Measurements from ENCODE around the gene RPL37. TPM values are rescaled to one million over a fixed set of nuclear protein-coding genes. Genes with fewer than 3 reads are reported as not detected.

The RPL37 gene
- total RNA-seq, 2 donors from 2014 or later = 51.2 to 95.3 TPM

GRCh38 chr5:40780199-40780598 is 54.8 kb downstream of the RPL37 start:
- H3K27me3 ChIP-seq = no peaks in the 10 kb centered on the region
- peaks cover 23% of the 10 kb centered on the region for H3K36me3 ChIP-seq
- H3K4me1 ChIP-seq = peaks cover 0 to 30% of the 10 kb centered on the region in 2 donors
- no peak overlapping the region for H3K27ac ChIP-seq
- no peaks in the 10 kb centered on the region for H3K9me3 ChIP-seq
- no peak for DNase-seq (ENCODE audit: low spot score)
- TF ChIP-seq CTCF (IDR thresholded peaks at IDR 0.05) = no peak
- H3K4me3 ChIP-seq = no peak overlapping the region

- Histone ChIP-seq H3K4me1 (peaks cover 0 to 30% of the 10 kb centered on the region in 2 donors), H3K27me3 (no peaks in the 10 kb centered on the region), H3K9me3 (no peaks in the 10 kb centered on the region), H3K36me3 (peaks cover 29% of the 10 kb centered on the region), H3K27ac (no peak overlapping the region), H3K4me3 (no peak overlapping the region)
- no peak for TF ChIP-seq CTCF (IDR thresholded peaks at IDR 0.05)
- DNase-seq (ENCODE audit: low spot score) = no peak
Measured at GRCh38 chr5:40779561-40779960, 55.5 kb downstream of the RPL37 start.

GRCh38 chr5:40778133-40778532 is 56.9 kb downstream of the RPL37 start:
- Histone ChIP-seq H3K4me3 (no peak overlapping the region), H3K4me1 (peaks cover 0 to 19% of the 10 kb centered on the region in 2 donors), H3K27ac (no peak overlapping the region), H3K9me3 (no peaks in the 10 kb centered on the region), H3K27me3 (no peaks in the 10 kb centered on the region), H3K36me3 (peaks cover 38% of the 10 kb centered on the region)
- TF ChIP-seq CTCF (IDR thresholded peaks at IDR 0.05) = no peak
- no peak for DNase-seq (ENCODE audit: low spot score)

- Histone ChIP-seq H3K4me1 (peaks cover 0 to 6% of the 10 kb centered on the region in 2 donors), H3K4me3 (no peak overlapping the region), H3K27me3 (no peaks in the 10 kb centered on the region), H3K9me3 (no peaks in the 10 kb centered on the region), H3K27ac (no peak overlapping the region), H3K36me3 (peaks cover 42% of the 10 kb centered on the region)
- no peak for TF ChIP-seq CTCF (IDR thresholded peaks at IDR 0.05)
- no peak for DNase-seq (ENCODE audit: low spot score)
Measured at GRCh38 chr5:40776658-40776977, 58.4 kb downstream of the RPL37 start.

DNA sequence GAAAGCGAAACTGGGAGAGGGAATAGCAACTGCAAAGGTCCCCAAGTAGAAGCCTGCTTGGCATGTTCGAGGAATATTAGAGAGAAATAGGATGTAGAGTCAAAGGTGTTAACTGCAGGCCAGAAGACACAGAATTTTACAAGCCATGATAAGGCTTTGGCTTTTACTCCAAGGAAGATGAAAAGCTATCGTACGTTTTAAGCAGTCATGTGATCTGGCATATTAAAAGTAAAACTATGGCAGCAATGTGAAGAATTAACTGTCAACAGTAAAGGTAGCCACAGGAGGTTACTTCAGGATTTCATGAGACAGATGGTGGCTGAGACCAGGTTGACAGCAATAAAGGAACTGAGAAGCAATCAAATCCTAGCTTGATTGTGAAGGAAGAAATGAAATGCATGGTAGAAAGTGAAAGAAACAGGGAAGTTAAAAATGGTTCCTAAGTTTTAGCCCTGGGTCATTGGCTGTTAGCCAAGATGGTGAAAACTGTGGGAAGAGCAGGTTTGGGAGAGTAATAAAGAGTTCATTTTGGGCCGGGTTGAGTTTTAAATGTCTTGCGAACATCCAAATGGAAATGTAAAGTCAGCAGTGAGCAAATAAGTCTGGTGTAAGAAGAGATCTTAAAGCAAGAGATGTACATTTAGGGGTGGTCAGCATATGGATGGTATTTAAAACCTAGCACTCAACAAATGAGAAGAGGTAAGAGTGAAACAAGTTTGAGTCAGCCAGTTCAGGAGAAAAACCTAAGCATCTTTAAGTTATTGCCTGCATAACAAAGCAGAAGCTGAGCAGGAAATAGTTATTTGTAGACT is 59.0 kb downstream of the RPL37 start:
- no peak for DNase-seq (ENCODE audit: low spot score)
- no peaks in the 10 kb centered on the region for H3K9me3 ChIP-seq
- H3K4me1 ChIP-seq = no peaks in the 10 kb centered on the region
- no peak for TF ChIP-seq CTCF (IDR thresholded peaks at IDR 0.05)
- H3K27me3 ChIP-seq = no peaks in the 10 kb centered on the region
- H3K36me3 ChIP-seq = peaks cover 48% of the 10 kb centered on the region
- no peak overlapping the region for H3K27ac ChIP-seq
- H3K4me3 ChIP-seq = no peak overlapping the region

Other genes starting within 250 kb of the RPL37 start
- 10 to 100 TPM in 1 of 2 donors, 1 to 10 TPM in 1; 7.3 to 22.0 TPM for gene PTGER4, start 155.3 kb downstream of the RPL37 start, total RNA-seq
- 10 to 100 TPM; 10.2 to 16.7 TPM for gene TTC33, start 79.3 kb downstream of the RPL37 start, total RNA-seq
- 10 to 100 TPM; 43.0 to 52.5 TPM for gene PRKAA1, start 36.8 kb downstream of the RPL37 start, total RNA-seq
- gene CARD6, start 6.1 kb upstream of the RPL37 start, total RNA-seq = 10 to 100 TPM in 1 of 2 donors, 1 to 10 TPM in 1; 8.0 to 10.8 TPM
- gene C7, start 74.3 kb upstream of the RPL37 start, total RNA-seq = 100 to 1,000 TPM; 176 to 687 TPM
- gene MROH2B, start 236.1 kb upstream of the RPL37 start, total RNA-seq = under 1 TPM in 1 of 2 donors, not detected in 1; 0.15 TPM

Data from right atrium auricular region (tissue), 2 donors.